ENCODE results near the gene FBLN5.

The FBLN5 gene

GRCh38 chr14:91891101-91891500 lies 56.4 kb downstream of the FBLN5 start:
- DNase-seq (ENCODE audit: low read depth) = no peak
- no peak overlapping the region for H3K4me3 ChIP-seq (ENCODE audit: low read depth, low read length)

GRCh38 chr14:91890291-91890749 lies 57.2 kb downstream of the FBLN5 start:
- no peak overlapping the region for H3K4me3 ChIP-seq (ENCODE audit: low read depth, low read length)
- no peak for DNase-seq (ENCODE audit: low read depth)
- TF ChIP-seq MYC (IDR thresholded peaks at IDR 0.05; ENCODE audit: low read depth, low read length) = no peak
- no peak for TF ChIP-seq CTCF (IDR thresholded peaks at IDR 0.05; ENCODE audit: low read depth, low read length)
- no peak for TF ChIP-seq MAX (IDR thresholded peaks at IDR 0.05; ENCODE audit: low read depth, low read length)
- no peak for TF ChIP-seq POLR2A (IDR thresholded peaks at IDR 0.05; ENCODE audit: extremely low read depth, insufficient read length)

More at GRCh38 chr14:91891101-91891500, 56.4 kb downstream of the FBLN5 start:
- TF ChIP-seq MAX (IDR thresholded peaks at IDR 0.05; ENCODE audit: low read depth, low read length) (no peak), MYC (IDR thresholded peaks at IDR 0.05; ENCODE audit: low read depth, low read length) (no peak)

- no peak for DNase-seq (ENCODE audit: low read depth)
- H3K4me3 ChIP-seq (ENCODE audit: low read depth, low read length) = no peak overlapping the region
- no peak for TF ChIP-seq CTCF (IDR thresholded peaks at IDR 0.05; ENCODE audit: low read depth, low read length)
- TF ChIP-seq MAX (IDR thresholded peaks at IDR 0.05; ENCODE audit: low read depth, low read length) = no peak
- no peak for TF ChIP-seq MYC (IDR thresholded peaks at IDR 0.05; ENCODE audit: low read depth, low read length)
- TF ChIP-seq POLR2A (IDR thresholded peaks at IDR 0.05; ENCODE audit: extremely low read depth, insufficient read length) = no peak
Measured at GRCh38 chr14:91889477-91890211, 57.9 kb downstream of the FBLN5 start.

- no peak for TF ChIP-seq MAX (IDR thresholded peaks at IDR 0.05; ENCODE audit: low read depth, low read length)
- no peak for TF ChIP-seq CTCF (IDR thresholded peaks at IDR 0.05; ENCODE audit: low read depth, low read length)
- TF ChIP-seq POLR2A (IDR thresholded peaks at IDR 0.05; ENCODE audit: extremely low read depth, insufficient read length) = no peak
- no peak for TF ChIP-seq MYC (IDR thresholded peaks at IDR 0.05; ENCODE audit: low read depth, low read length)
- DNase-seq (ENCODE audit: low read depth) = no peak
- no peak overlapping the region for H3K4me3 ChIP-seq (ENCODE audit: low read depth, low read length)
Measured at GRCh38 chr14:91888641-91889476, 58.6 kb downstream of the FBLN5 start.

GRCh38 chr14:91886961-91887360 lies 60.5 kb downstream of the FBLN5 start:
- TF ChIP-seq MYC (IDR thresholded peaks at IDR 0.05; ENCODE audit: low read depth, low read length) = no peak
- no peak for TF ChIP-seq CTCF (IDR thresholded peaks at IDR 0.05; ENCODE audit: low read depth, low read length)
- no peak for TF ChIP-seq POLR2A (IDR thresholded peaks at IDR 0.05; ENCODE audit: extremely low read depth, insufficient read length)
- no peak for DNase-seq (ENCODE audit: low read depth)

GRCh38 chr14:91885839-91886238 lies 61.7 kb downstream of the FBLN5 start:
- DNase-seq (ENCODE audit: low read depth) = no peak
- TF ChIP-seq MYC (IDR thresholded peaks at IDR 0.05; ENCODE audit: low read depth, low read length) = no peak
- no peak for TF ChIP-seq MAX (IDR thresholded peaks at IDR 0.05; ENCODE audit: low read depth, low read length)
- TF ChIP-seq POLR2A (IDR thresholded peaks at IDR 0.05; ENCODE audit: extremely low read depth, insufficient read length) = no peak
- no peak for TF ChIP-seq CTCF (IDR thresholded peaks at IDR 0.05; ENCODE audit: low read depth, low read length)
- no peak overlapping the region for H3K4me3 ChIP-seq (ENCODE audit: low read depth, low read length)

More at GRCh38 chr14:91886961-91887360, 60.5 kb downstream of the FBLN5 start:
- no peak overlapping the region for H3K4me3 ChIP-seq (ENCODE audit: low read depth, low read length)
